GM18867 (cell line): Measurements from ENCODE around the gene FGF4.

Experiments used
- ATAC-seq: cut with Tn5 transposase; IDR thresholded peaks from one replicate; pipeline ENCODE4 v1.9.1; 2021; ENCODE audit warnings: mild to moderate bottlenecking, moderate library complexity; ENCODE audit not compliant: unreplicated experiment

FGF4 gene

DNA sequence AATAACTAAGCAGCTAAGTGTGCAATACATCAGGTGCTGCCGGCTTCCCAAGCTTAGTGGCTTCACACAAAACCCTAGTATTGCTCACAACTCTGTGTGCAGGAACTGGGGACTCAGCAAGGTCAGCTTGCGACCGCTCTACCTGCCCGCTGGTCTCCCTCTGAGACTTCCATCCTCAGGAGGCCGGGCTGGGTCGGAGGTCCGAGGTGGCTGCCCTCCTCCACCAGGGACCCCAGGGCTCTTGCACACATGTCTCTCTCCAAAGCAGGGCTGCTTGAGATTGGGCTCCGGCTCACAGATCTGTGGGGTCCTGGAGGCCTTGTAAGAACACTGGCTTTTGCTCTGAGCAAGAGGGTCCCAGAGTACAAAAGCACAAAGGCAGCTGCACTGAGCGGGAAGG, 45.9 kb downstream of the FGF4 start:
- ATAC-seq, result no peak

DNA sequence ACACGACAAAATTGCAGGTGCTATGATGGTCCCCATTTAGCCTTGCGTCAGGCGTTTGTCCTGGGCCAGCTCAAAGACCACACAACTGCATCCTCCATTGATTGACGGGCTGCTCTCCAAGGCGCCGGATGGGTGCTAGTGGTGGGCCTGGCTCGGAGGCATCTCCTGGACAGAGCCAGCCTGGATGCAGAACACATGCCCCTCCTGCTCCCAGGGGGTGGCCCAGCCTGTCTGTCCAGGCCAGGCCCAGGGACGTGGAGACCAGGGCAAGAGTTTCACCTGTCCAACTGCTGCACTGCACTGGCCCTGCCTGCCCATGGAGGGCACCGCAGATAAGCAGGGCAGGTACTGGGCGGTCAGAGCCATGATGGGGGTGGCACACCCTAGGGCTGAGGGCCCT, 47.9 kb downstream of the FGF4 start:
- no peak for ATAC-seq

GRCh38 chr11:69726481-69726880, 48.7 kb downstream of the FGF4 start:
- no peak for ATAC-seq

- no peak for ATAC-seq
Observed at GRCh38 chr11:69726019-69726418, 49.1 kb downstream of the FGF4 start.

- ATAC-seq, result no peak
Observed at GRCh38 chr11:69721745-69722144, 53.4 kb downstream of the FGF4 start.

DNA sequence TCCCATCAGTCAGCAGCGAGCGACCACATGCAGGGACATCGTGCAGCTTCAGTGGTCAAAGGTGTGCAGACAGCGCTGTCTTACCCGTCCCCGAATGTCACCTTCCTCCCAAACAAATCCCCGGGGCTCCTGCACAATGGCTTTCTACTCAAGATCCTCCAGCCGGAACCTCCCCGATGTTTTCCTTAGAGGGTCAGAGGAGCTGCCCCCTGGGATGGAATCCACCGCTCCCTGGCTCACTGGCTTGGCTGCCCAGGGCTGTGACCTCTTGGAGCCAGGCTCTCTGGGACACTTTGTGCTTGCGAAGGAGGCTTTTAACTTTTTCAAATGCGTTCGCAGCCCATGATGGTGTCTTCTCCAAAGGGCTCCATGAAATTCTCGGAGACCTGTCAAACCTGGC, 54.0 kb downstream of the FGF4 start:
- ATAC-seq, result no peak
